ENCODE results near the gene RBKS.
"Not testable (repeated sequence)": the region's sequence is repeated elsewhere in the genome, so short reads cannot be mapped to it uniquely, and the experiment has no call there.

The RBKS gene

GRCh38 chr2:27796791-27797765 lies 93.1 kb downstream of the RBKS start:
- DNase-seq = no peak

- no peak for DNase-seq
These were observed 94.3 kb downstream of the RBKS start for GRCh38 chr2:27795868-27796277.

- no peak for DNase-seq
These were observed 94.9 kb downstream of the RBKS start for GRCh38 chr2:27795093-27795834.

- DNase-seq = no peak
These were observed 97.4 kb downstream of the RBKS start for GRCh38 chr2:27792759-27793158.

- DNase-seq = no peak
These were observed 99.4 kb downstream of the RBKS start for GRCh38 chr2:27790796-27791195.

GRCh38 chr2:27782701-27783100 lies 107.5 kb downstream of the RBKS start:
- no peak for DNase-seq

- no peak for DNase-seq
These were observed 108.7 kb downstream of the RBKS start for GRCh38 chr2:27781496-27781895.

GRCh38 chr2:27779417-27780055 lies 110.7 kb downstream of the RBKS start:
- no peak for DNase-seq

- no peak for DNase-seq
These were observed 113.5 kb downstream of the RBKS start for GRCh38 chr2:27776696-27777095.

- DNase-seq = no peak
These were observed 114.1 kb downstream of the RBKS start for GRCh38 chr2:27776097-27776496.

- DNase-seq = no peak
These were observed 116.2 kb downstream of the RBKS start for GRCh38 chr2:27773959-27774358.

GRCh38 chr2:27772804-27773203 lies 117.4 kb downstream of the RBKS start:
- DNase-seq = no peak

GRCh38 chr2:27771548-27772335 lies 118.4 kb downstream of the RBKS start, which contains the start of gene MRPL33:
Gene MRPL33, plus strand, starts transcription at chr2:27771719. Its CDS starts 59 bp downstream, at chr2:27771778.
- DNase-seq = peak in 1 of 2 experiments; percentile 84

GRCh38 chr2:27771202-27771547 lies 119.0 kb downstream of the RBKS start:
- DNase-seq = no peak

GRCh38 chr2:27766287-27766661 lies 123.9 kb downstream of the RBKS start:
- DNase-seq = no peak

- no peak for DNase-seq
These were observed 124.4 kb downstream of the RBKS start for GRCh38 chr2:27765621-27766286.

GRCh38 chr2:27764526-27764925 lies 125.7 kb downstream of the RBKS start:
- not testable (repeated sequence) for DNase-seq

GRCh38 chr2:27763907-27764267 lies 126.3 kb downstream of the RBKS start:
- no peak for DNase-seq

- no peak for DNase-seq
These were observed 127.0 kb downstream of the RBKS start for GRCh38 chr2:27762951-27763906.

- DNase-seq = no peak
These were observed 133.4 kb downstream of the RBKS start for GRCh38 chr2:27756544-27757498.

Data from cerebellar nuclear complex (tissue), 1 donor.